ENCODE results near the gene SLC19A3. TPM values are rescaled to one million over a fixed set of nuclear protein-coding genes. Genes with fewer than 3 reads are reported as not detected.
"Not testable (repeated sequence)": the region's sequence is repeated elsewhere in the genome, so short reads cannot be mapped to it uniquely, and the experiment has no call there.

The SLC19A3 gene
- total and polyA plus RNA-seq, 7 donors: 0.69 to 8.2 (median 1.2) TPM

GRCh38 chr2:227684258-227684657 lies 33.6 kb downstream of the SLC19A3 start:
- no peak overlapping the region for H3K27ac ChIP-seq
- no peaks in the 10 kb centered on the region for H3K9me3 ChIP-seq
- intact Hi-C loops (cut with DNase I): no loop called here
- no peaks in the 10 kb centered on the region for H3K4me1 ChIP-seq
- no peak overlapping the region for H3K4me3 ChIP-seq
- no peaks in the 10 kb centered on the region for H3K27me3 ChIP-seq
- no peaks in the 10 kb centered on the region for H3K36me3 ChIP-seq
- 67 to 77% methylated on average over 5 of the region's 5 CpGs for WGBS, 2 donors
- TF ChIP-seq EP300 (IDR thresholded peaks at IDR 0.05): no peak
- TF ChIP-seq, protein P1, sequence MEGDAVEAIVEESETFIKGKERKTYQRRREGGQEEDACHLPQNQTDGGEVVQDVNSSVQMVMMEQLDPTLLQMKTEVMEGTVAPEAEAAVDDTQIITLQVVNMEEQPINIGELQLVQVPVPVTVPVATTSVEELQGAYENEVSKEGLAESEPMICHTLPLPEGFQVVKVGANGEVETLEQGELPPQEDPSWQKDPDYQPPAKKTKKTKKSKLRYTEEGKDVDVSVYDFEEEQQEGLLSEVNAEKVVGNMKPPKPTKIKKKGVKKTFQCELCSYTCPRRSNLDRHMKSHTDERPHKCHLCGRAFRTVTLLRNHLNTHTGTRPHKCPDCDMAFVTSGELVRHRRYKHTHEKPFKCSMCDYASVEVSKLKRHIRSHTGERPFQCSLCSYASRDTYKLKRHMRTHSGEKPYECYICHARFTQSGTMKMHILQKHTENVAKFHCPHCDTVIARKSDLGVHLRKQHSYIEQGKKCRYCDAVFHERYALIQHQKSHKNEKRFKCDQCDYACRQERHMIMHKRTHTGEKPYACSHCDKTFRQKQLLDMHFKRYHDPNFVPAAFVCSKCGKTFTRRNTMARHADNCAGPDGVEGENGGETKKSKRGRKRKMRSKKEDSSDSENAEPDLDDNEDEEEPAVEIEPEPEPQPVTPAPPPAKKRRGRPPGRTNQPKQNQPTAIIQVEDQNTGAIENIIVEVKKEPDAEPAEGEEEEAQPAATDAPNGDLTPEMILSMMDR (IDR thresholded peaks at IDR 0.05): no peak
- TF ChIP-seq POLR2A (IDR thresholded peaks at IDR 0.05): no peak
- TF ChIP-seq POLR2AphosphoS5 (IDR thresholded peaks at IDR 0.05): no peak
- DNase-seq: no peak

- H3K27me3 ChIP-seq: no peaks in the 10 kb centered on the region
- H3K9me3 ChIP-seq: no peaks in the 10 kb centered on the region
- intact Hi-C loops (cut with DNase I): no loop called here
- WGBS, 2 donors: 30 to 67% methylated on average over 3 of the region's 3 CpGs
- TF ChIP-seq POLR2AphosphoS5 (IDR thresholded peaks at IDR 0.05) (no peak), EP300 (IDR thresholded peaks at IDR 0.05) (no peak)
- H3K4me3 ChIP-seq: no peak overlapping the region
- H3K27ac ChIP-seq: no peak overlapping the region
- H3K4me1 ChIP-seq: no peaks in the 10 kb centered on the region
- no peak for DNase-seq
- no peaks in the 10 kb centered on the region for H3K36me3 ChIP-seq
Observed at GRCh38 chr2:227677928-227678327, 39.9 kb downstream of the SLC19A3 start.

DNA sequence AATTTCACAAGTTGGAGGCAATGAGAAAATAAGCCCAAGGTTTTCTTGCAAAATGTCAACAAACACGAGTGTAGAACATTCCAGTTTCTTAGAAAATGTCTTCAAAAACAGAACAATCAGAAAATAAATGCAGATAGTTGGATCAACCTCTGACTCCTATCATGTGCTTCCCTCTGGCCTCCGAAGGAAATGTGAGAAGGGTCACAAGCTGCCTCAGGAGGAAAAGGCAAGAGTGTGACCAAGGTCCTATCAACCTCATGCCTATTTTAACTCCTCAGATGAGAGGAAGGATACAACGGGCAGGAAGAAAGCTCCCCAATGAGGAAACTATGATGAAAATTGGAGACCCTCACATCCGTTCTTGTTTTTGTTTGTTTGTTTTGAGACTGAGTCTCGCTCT lies 43.3 kb downstream of the SLC19A3 start:
- WGBS, 2 donors: 80 to 84% methylated on average over 5 of the region's 5 CpGs
- TF ChIP-seq POLR2A (IDR thresholded peaks at IDR 0.05) (no peak), EP300 (IDR thresholded peaks at IDR 0.05) (no peak), POLR2AphosphoS5 (IDR thresholded peaks at IDR 0.05) (no peak)
- TF ChIP-seq, protein P1 (IDR thresholded peaks at IDR 0.05): no peak
- no peak for DNase-seq
- no peaks in the 10 kb centered on the region for H3K36me3 ChIP-seq
- H3K9me3 ChIP-seq: no peaks in the 10 kb centered on the region
- no peak overlapping the region for H3K4me3 ChIP-seq
- no peaks in the 10 kb centered on the region for H3K27me3 ChIP-seq
- intact Hi-C loops (cut with DNase I): no loop called here
- no peaks in the 10 kb centered on the region for H3K4me1 ChIP-seq
- no peak overlapping the region for H3K27ac ChIP-seq

DNA sequence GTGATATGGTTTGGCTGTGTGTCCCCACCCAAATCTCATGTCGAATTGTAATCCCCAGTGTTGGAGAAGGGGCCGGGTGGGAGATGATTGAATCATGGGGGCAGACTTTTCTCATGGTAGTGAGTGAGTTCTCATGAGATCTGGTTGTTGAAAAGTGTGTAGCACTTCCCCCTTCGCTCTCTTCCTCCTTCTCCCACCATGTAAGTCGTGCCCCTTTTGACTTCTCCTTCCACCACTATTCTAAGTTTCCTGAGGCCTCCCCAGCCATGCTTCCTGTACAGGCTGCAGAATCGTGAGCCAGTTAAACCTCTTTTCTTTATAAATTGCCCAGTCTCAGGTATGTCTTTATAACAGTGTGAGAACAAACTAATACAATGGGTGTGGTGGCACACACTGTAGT lies 44.2 kb downstream of the SLC19A3 start:
- H3K36me3 ChIP-seq; H3K4me1 ChIP-seq; H3K4me3 ChIP-seq; H3K9me3 ChIP-seq; H3K27me3 ChIP-seq; H3K27ac ChIP-seq; intact Hi-C loops (cut with DNase I); DNase-seq: not testable (repeated sequence)
- 58 to 70% methylated on average over 5 of the region's 5 CpGs for WGBS, 2 donors

DNA sequence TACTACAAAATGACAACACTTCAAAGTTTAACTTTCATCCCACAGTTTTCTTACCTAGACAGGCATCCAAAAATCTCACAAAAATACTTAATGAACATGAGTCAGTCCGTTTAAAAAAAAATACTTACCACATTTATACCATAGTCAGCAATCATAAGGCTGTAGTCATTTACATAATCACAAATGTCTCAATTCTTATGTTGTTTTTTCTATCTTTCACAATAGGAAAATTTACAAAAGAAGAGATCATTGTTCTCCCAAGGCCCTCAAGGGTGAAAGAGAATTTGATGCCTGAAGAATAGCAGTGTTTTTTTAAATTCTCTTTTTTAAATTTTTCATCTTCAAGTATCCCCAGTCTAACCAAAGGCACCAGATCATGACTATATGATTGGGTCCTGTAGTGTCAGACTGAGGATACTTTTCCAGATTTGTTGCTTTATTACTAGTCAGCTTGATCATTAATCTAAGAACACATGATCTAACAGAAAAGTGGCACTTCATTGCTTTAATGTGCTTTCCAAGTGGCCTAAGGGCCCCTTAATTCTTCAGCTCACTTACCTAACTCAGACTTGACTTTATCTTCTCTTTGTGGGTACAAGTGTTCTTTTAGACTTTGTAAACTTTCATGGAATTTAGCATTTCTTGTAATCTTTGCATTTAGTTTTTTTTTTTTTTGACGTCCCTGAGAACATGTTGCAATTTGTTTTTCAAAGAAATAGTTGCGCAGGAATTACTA lies 46.5 kb downstream of the SLC19A3 start:
- no peak for DNase-seq
- H3K27ac ChIP-seq: no peak overlapping the region
- no peaks in the 10 kb centered on the region for H3K4me1 ChIP-seq
- no peak overlapping the region for H3K4me3 ChIP-seq
- TF ChIP-seq POLR2AphosphoS5 (IDR thresholded peaks at IDR 0.05) (no peak), POLR2A (IDR thresholded peaks at IDR 0.05) (no peak), EP300 (IDR thresholded peaks at IDR 0.05) (no peak)
- TF ChIP-seq, protein P1 (IDR thresholded peaks at IDR 0.05): no peak
- no peaks in the 10 kb centered on the region for H3K9me3 ChIP-seq
- H3K27me3 ChIP-seq: no peaks in the 10 kb centered on the region
- H3K36me3 ChIP-seq: no peaks in the 10 kb centered on the region
- 62 to 76% methylated on average over 3 of the region's 3 CpGs for WGBS, 2 donors
- intact Hi-C loops (cut with DNase I): no loop called here

DNA sequence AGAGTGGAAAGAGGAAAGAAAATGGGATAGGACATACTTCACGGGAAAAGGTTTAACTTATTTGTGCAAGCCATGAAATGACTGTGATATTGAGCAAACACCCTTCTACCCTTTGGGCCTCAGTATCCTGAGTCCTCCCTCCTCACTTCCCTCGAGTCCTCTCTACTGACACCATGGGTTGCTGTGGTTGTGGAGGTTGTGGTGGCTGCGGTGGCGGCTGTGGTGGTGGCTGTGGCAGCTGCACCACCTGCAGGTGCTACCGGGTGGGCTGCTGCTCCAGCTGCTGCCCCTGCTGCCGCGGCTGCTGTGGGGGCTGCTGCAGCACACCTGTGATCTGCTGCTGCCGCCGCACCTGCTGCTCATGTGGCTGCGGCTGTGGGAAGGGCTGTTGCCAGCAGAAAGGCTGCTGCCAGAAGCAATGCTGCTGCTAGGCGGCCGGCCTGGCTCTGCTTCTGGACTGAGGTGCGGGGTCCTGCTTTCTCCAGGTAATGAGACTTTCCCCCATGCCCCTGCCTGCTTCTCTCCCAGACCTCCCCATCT lies 51.1 kb downstream of the SLC19A3 start, which contains the start of gene SCYGR5:
Gene SCYGR5, plus strand, starts transcription at position 174 of the 540 bp plus-strand sequence. Its CDS starts 0 bp downstream, at position 174.
- H3K36me3 ChIP-seq; DNase-seq; H3K27me3 ChIP-seq; H3K27ac ChIP-seq; H3K4me3 ChIP-seq; H3K4me1 ChIP-seq; H3K9me3 ChIP-seq; intact Hi-C loops (cut with DNase I): not testable (repeated sequence)
- 92 to 95% methylated on average over 13 of the region's 13 CpGs for WGBS, 2 donors

Measured in sigmoid colon (tissue), 7 donors.